Uterus (tissue), 4 donors: ENCODE results near the gene PSMD13. TPM values are rescaled to one million over a fixed set of nuclear protein-coding genes. Genes with fewer than 3 reads are reported as not detected.

ENCODE experiments used
- DNase-seq, 2 donors: peaks; one replicate each; pipeline ENCODE4 v3.0.0-alpha.2; 2019 to 2020
- H3K27ac ChIP-seq, 2 donors: fragments of 200-600 bp; sonication (generic); 1 replicate in 1 of 2; 2 replicates in 1 of 2; pipeline ENCODE4 v1.5.1; 2016 to 2018
- H3K27me3 ChIP-seq, 2 donors: fragments of 200-600 bp; sonication (generic); one replicate each; pipeline ENCODE4 v1.5.1; 2018 to 2019; ENCODE audit warnings: control low read depth in 1 of 2
- H3K36me3 ChIP-seq, 2 donors: fragments of 200-600 bp; sonication (generic); one replicate each; pipeline ENCODE4 v1.5.1; 2019; ENCODE audit warnings: control low read depth in 1 of 2
- H3K4me1 ChIP-seq, 2 donors: fragments of 200-600 bp; sonication (generic); one replicate each; pipeline ENCODE4 v1.5.1; 2018 to 2019; ENCODE audit warnings: control low read depth in 1 of 2
- H3K4me3 ChIP-seq, 2 donors: fragments of 200-600 bp; sonication (generic); 1 replicate in 1 of 2; 2 replicates in 1 of 2; pipeline ENCODE4 v1.5.1; 2018 to 2019; ENCODE audit warnings: mild to moderate bottlenecking in 1 of 2
- H3K9me3 ChIP-seq, 2 donors: fragments of 200-600 bp; sonication (generic); one replicate each; pipeline ENCODE4 v1.5.1; 2019; ENCODE audit warnings: control low read depth in 1 of 2
- POLR2A ChIP-seq, 2 donors: fragments of 450-650 bp; IDR thresholded peaks; one replicate each; pipeline ENCODE4 v1.6.1; 2016; ENCODE audit warnings: antibody characterized with exemption in 2 of 2, mild to moderate bottlenecking in 1 of 2, moderate library complexity in 1 of 2
- intact Hi-C: fragments of 100-400 bp; cut with DNase I; formaldehyde crosslinking; loops from one replicate; pipeline ENCODE4 v1.15.1; 2023; ENCODE audit warnings: low total_unique reads
- total RNA-seq, 4 donors: library from RNA; depleted of rRNA in 3 of 4; stranded (reverse); fragments of >200 nt in 3 of 4; gene quantifications; one replicate each; pipeline versions ENCODE4 v1.1.0 to v1.2.4, GENCODE V29; 2014 to 2023
- TF ChIP-seq, protein P1 (sequence below), 4 experiments: fragments of 200-600 bp in 2 of 4; fragments of 450-650 bp in 2 of 4; sonication (generic) in 2 of 4; IDR thresholded peaks; one replicate each; pipeline ENCODE4 v1.5.1; 2016 to 2019; ENCODE audit warnings: antibody characterized with exemption in 4 of 4, mild to moderate bottlenecking in 2 of 4, moderate library complexity in 1 of 4
- donor health status: DM: yes; HTN: yes; CAD: no.

Gene PSMD13
- total RNA-seq, 4 donors from 2014 or later, result 17.9 to 94.3 (median 78.2) TPM

- no peak overlapping the region for H3K4me3 ChIP-seq
- intact Hi-C loops, result no loop called here
- H3K27ac ChIP-seq, result no peak overlapping the region
- no peaks in the 10 kb centered on the region for H3K9me3 ChIP-seq
- no peaks in the 10 kb centered on the region for H3K36me3 ChIP-seq
- H3K4me1 ChIP-seq, result no peaks in the 10 kb centered on the region
- no peak for TF ChIP-seq POLR2A (IDR thresholded peaks at IDR 0.05)
- TF ChIP-seq, protein P1, sequence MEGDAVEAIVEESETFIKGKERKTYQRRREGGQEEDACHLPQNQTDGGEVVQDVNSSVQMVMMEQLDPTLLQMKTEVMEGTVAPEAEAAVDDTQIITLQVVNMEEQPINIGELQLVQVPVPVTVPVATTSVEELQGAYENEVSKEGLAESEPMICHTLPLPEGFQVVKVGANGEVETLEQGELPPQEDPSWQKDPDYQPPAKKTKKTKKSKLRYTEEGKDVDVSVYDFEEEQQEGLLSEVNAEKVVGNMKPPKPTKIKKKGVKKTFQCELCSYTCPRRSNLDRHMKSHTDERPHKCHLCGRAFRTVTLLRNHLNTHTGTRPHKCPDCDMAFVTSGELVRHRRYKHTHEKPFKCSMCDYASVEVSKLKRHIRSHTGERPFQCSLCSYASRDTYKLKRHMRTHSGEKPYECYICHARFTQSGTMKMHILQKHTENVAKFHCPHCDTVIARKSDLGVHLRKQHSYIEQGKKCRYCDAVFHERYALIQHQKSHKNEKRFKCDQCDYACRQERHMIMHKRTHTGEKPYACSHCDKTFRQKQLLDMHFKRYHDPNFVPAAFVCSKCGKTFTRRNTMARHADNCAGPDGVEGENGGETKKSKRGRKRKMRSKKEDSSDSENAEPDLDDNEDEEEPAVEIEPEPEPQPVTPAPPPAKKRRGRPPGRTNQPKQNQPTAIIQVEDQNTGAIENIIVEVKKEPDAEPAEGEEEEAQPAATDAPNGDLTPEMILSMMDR (IDR thresholded peaks at IDR 0.05), result no peak
- H3K27me3 ChIP-seq, result no peaks in the 10 kb centered on the region
- no peak for DNase-seq
Measured at GRCh38 chr11:256952-257737, 20.4 kb downstream of the PSMD13 start.

GRCh38 chr11:257766-258493 is 21.2 kb downstream of the PSMD13 start:
- Histone ChIP-seq H3K27me3 (no peaks in the 10 kb centered on the region), H3K27ac (no peak overlapping the region), H3K4me3 (no peak overlapping the region), H3K36me3 (no peaks in the 10 kb centered on the region), H3K4me1 (no peaks in the 10 kb centered on the region), H3K9me3 (no peaks in the 10 kb centered on the region)
- no peak for DNase-seq
- intact Hi-C loops, result no loop called here
- TF ChIP-seq POLR2A (IDR thresholded peaks at IDR 0.05), result no peak
- TF ChIP-seq, protein P1 (IDR thresholded peaks at IDR 0.05), result no peak

DNA sequence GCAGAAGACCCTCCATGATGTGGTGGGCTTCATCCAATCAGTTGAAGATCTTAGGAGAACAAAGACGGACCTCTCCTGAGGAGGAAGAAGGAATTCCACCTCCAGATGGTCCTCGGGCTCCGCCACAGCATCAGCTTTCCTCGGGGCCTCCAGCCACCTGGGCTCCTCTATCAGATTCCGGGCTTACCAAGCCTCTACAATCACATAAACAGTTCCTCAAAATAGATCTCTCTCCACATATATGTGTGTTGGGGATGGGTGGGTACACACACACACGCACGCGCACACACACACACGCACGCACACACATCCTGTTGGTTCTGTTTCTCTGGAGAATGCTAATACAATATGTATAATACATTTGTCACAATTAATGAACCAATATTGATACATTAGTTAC is 22.6 kb downstream of the PSMD13 start:
- DNase-seq, result no peak
- no peak for TF ChIP-seq POLR2A (IDR thresholded peaks at IDR 0.05)
- TF ChIP-seq, protein P1 (IDR thresholded peaks at IDR 0.05), result no peak
- Histone ChIP-seq H3K27me3 (no peaks in the 10 kb centered on the region), H3K4me3 (no peak overlapping the region), H3K4me1 (no peaks in the 10 kb centered on the region), H3K9me3 (no peaks in the 10 kb centered on the region), H3K36me3 (no peaks in the 10 kb centered on the region), H3K27ac (no peak overlapping the region)
- intact Hi-C loops, result no loop called here

DNA sequence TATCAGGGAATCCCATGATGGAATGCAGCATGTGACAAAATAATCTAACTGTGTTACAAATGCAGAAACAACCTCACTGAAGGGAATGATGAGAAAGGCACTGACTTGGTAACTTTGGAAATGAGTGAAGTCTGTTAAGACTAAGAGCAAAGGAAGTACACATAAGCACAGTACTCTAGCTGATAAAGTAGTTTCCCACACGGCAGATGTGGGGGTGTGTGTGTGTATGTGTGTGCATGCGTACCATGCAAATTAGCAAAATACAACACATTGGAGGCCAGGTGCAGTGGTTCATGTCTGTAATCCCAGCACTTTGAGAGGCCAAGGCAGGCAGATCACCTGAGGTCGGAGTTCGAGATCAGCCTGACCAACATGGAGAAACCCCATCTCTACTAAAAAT is 24.8 kb downstream of the PSMD13 start:
- Histone ChIP-seq H3K27me3 (no peaks in the 10 kb centered on the region), H3K4me1 (no peaks in the 10 kb centered on the region), H3K27ac (no peak overlapping the region), H3K9me3 (peaks cover 0 to 3% of the 10 kb centered on the region in 2 donors), H3K36me3 (no peaks in the 10 kb centered on the region), H3K4me3 (no peak overlapping the region)
- intact Hi-C loops, result no loop called here
- TF ChIP-seq POLR2A (IDR thresholded peaks at IDR 0.05), result no peak
- TF ChIP-seq, protein P1 (IDR thresholded peaks at IDR 0.05), result no peak
- no peak for DNase-seq
